NCI-H774 (cell line): ENCODE measurements around the gene PTPRD.

ENCODE experiments used
- DNase-seq: peaks from one replicate; lab custom pipeline; 2025; lab: John Stamatoyannopoulos, UW

PTPRD gene

GRCh38 chr9:8903077-8903476, 1709.7 kb downstream of the PTPRD start:
- DNase-seq, result no peak

GRCh38 chr9:8901146-8901545, 1711.7 kb downstream of the PTPRD start:
- no peak for DNase-seq

DNA sequence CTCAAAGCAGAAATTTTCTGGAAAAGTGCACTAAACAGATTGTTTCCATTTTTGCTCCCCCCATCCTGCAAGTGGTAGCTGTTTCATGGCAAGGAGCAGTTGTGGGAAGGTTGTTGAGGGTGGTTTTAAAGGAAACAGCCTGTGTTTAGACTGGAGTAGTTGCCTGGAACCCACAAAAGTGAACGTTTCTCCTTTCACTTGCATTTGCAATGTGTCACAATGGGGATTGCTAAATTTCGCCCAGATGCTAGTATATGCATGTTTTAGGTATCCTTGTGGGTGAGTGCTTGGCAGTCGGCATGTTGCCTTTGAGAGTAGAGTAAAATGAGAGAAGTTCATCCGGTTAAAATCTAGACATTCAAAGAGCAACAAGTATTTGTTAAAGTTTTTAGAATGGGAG, 1713.3 kb downstream of the PTPRD start:
- no peak for DNase-seq

DNA sequence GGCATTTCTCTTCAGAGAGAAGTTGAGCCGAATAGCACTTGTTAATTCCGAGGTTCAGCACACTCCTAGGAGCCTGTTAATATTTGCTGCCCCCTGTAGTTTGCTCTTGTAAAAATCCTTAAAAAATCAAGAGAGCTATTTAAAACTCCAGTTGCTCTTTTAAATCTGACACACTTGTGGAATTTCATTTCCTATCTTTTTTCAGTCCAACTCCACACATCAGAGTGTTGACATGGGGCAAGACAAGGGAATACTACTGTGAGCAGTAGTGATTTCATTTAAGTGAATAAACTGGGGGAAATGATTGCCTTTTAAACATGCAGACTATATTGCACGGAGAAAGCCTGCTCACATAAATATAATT, 1717.0 kb downstream of the PTPRD start:
- peak; percentile 68 for DNase-seq

DNA sequence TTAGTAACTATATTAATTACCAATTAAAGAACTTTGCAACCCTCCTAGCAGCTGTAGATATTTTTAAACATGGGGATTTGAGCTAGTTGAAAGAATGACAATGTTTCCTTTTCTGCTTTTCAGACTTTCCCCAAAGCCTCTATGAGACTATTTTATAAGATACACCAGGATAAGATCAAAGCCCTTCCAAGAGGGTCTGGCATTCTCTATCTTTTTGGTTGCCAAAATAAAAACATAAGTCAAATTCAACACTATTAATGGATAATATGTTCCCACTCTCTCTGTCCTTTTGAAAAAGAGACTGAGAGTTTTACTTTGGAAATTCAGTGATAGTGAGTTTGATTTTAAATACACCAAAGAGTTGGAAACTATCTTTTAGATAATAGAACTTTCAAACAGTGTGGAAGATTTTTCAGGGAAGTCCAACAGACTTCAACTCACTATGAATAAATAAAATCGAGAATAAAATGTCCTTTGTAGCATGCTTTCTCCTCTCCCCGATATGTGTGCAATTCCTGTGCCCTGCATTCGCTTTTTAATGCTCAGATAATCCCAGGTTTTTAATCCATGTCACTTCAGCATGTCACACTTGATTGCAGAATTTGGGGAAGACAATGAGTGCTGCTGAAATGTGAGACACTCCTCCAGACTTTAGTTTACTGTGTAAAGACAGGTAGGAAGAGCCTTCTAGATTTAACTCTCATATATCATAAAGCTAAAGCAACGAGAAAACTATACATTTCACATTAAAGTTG, 1717.5 kb downstream of the PTPRD start:
- no peak for DNase-seq

GRCh38 chr9:8890695-8891094, 1722.1 kb downstream of the PTPRD start:
- DNase-seq, result no peak

DNA sequence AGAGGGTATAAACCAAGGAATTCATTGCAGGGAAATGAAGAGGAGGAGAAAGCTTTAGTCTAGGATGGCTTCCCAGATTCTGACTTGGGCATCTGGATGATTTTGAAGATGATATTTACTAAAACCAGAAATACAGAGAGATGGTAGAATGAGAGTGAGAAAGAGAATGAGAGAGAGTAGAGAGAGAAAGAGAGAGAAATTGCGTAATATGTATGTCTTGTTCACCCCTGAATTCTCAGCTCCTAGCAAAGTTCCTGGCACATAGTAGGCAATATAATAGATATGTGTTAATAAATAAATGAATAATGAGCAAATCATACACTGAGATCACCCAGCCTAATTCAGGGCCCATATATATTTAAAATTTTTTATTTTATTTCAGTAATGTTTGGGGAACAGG, 1723.7 kb downstream of the PTPRD start:
- no peak for DNase-seq

DNA sequence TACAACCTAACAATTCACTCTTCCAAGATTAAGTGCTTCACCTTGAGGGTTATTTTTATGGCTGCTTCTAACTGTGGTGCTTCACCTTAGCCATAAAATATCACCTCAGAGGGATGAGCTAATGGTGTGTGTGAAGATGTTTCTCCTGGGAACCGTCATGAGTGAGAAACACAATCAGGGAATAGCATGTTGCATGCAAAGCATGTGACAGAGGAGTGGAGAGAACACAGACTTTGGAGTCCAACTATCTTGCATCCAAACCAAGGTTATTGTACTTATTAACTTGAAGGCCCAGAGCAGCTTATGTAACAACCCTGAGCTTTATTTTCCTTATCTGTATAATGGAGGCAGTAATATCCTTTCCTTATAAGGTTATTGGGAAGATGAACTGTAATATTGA, 1724.2 kb downstream of the PTPRD start:
- no peak for DNase-seq

- no peak for DNase-seq
Measured at GRCh38 chr9:8887369-8887768, 1725.4 kb downstream of the PTPRD start.

DNA sequence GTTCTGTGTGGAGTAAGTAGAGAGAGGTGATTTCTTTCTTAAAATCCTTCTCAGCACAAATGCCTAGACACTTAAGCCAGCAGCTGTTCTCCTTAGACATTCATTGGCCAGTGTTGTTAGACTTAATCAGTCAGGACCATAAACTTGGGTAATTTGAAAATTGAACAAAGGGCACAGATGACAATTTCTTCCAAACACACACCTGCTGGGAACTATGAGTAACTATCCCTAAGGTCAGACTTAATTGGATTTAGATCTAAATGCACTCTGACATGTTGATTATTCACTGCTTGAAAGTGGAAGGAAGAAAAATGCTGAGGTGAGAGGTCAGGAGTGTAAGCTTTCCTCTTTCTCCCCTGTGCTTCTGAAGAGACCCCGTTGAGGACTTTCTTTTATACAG, 1729.5 kb downstream of the PTPRD start:
- no peak for DNase-seq

GRCh38 chr9:8880060-8880459, 1732.7 kb downstream of the PTPRD start:
- no peak for DNase-seq

- DNase-seq, result no peak
Measured at GRCh38 chr9:8879284-8879683, 1733.5 kb downstream of the PTPRD start.

DNA sequence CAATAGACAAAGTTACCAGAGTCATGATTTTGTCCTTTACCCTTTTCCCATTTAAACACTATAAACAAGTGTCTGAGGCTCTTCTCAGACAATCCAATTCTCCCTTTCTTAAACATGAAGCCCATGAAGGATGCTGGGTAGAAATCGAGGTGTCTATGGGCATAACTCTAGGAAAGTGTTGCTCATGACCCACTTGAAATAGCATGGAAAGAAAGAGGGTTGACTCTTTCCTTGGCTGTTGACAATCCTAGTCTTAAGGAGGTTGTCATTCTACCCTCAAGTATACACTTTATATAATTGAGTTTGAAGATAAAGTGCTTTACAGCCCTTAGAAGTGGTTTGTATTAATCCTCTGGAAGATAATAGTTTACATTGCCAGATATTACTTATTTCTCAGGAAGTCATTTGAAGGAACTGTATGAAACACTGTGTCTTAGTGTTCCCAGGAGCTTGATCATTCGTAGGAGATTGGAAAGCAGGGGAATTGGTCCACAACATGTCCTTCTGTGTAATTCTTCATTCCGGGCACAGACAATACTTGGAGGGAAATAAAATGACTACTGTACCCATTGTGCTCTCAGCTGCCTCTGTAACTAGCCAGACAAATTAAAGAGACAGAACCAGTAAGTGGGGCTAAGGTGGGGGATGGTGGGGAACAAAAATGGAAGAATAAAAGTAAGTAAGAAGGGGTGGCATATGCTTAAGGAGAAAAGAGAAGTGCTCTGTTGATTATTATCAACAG, 1734.9 kb downstream of the PTPRD start:
- DNase-seq, result no peak

DNA sequence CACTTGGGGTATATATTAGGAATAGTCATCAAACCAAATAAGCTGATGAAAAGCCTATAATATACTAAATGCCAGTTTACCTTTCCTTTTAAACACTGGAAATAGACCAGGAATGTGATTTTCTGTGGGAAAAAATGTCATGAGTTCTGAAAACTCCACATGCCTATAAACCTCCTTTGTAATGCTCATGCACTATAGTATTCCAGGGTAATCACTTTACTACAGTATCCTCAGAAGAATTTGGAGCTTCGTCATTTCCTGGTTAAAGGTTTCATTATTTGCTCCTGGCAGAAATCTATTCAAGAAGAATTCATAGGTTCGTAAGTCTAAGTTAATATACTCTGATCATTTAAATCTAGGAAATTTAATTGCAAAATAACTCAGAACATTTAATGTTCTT, 1736.5 kb downstream of the PTPRD start:
- DNase-seq, result no peak

DNA sequence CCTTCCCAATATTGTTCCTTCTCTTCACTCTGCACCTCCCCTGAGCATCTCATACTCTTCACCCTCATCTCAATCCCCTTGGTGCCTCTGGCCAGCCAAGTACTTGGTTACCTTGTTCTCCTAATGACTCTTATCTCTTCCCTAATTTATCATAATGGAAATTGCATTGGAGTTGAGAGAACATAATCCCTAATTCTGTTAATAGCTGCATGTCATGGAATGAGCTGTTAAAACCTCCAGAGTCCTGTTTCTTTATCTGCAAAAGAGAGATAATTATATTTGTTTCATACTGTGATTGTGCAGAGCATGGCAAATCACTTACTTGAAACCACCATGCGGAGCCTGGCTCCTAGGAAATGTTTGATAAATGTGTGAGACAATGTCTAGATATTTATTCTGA, 1738.3 kb downstream of the PTPRD start:
- DNase-seq, result no peak

GRCh38 chr9:8872802-8873201, 1740.0 kb downstream of the PTPRD start:
- DNase-seq, result no peak

DNA sequence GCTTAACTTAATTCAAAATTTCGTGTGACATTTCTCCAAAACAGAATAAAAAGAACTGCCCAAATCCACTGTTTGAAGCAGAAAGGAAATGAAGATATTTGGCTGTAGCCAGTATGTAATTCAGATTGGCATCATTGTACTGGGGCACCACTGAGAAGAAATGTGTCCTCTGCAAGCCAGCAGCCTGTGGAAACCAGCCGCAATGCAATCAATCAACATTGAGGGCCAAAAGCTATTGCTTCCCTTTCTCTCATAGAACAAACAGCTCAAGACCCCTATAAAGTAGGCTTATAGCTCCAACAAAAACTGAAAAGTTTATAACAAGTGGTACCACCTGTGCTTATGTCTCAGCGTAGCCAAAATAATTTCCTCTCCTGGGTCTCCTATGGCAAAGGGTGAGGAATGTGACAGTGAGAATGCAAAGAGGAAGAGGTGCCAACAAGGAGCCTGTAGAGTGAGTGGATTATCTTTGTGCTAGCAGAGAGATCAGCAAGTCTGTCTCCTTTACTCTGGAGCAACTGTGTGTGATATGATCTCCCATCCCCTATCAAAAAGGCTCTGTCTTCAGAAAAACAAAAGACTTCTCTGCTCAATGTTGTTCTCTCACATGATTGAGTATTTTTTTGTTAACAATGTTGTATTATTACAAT, 1740.9 kb downstream of the PTPRD start:
- DNase-seq, result no peak

GRCh38 chr9:8871396-8871795, 1741.4 kb downstream of the PTPRD start:
- DNase-seq, result no peak

DNA sequence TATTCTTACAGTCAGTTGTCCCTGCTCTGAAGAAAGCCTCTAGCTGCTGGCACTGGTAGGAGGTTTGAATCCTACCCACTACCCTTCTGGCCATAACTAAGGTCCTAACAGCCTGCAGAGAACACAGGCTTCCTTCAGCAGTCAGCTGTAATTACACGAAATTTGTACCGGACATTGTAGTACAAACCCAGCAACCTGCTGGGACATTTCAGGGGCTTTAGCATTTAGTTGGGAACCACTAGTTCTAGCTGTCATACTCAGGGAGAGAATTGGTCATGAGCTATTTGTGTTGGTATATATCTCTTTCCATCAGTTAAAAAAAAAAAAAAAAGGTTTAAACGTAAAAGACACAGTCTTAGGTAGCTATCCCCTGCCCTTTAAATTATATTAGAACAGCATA, 1743.0 kb downstream of the PTPRD start:
- no peak for DNase-seq

DNA sequence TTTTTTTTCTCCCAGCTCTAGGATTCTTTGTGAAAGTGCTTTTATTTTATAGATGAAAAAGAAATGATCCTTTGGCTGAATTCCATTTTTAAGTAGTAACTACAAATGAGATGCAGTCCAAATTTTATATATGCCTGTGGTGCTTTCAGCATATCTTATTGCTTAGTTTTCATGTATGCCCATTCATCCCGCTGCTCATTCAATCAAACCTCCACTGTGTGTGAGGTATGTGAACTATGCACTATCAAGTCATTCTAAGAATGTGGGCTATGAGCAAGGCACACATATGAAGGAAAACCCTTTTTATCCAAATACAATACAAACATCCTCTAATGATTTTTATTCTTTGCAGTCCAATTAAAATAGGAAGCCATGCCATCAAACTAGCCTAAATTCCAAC, 1744.2 kb downstream of the PTPRD start:
- no peak for DNase-seq

DNA sequence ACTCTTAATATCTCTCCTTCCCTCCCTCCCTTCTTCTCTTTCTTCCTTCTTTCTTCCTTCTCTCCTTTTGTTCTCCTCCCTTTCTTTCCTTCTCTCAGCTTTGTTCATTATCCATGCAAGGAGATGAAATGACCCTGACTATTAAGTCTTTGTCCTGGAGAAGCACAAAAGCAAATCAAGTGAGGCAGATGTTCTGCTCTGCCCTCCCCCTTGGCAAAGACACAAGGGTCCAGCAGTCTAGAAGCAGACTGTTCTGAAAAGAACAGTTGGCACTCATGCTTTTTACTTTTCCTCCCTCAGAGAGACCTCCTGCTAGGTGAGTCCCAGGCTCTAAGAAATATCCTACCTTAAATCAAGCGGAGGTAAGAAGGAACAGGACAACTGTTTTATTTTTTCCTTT, 1745.7 kb downstream of the PTPRD start:
- no peak for DNase-seq

- no peak for DNase-seq
Measured at GRCh38 chr9:8864545-8864896, 1748.3 kb downstream of the PTPRD start.

- DNase-seq, result no peak
Measured at GRCh38 chr9:8863886-8864544, 1748.8 kb downstream of the PTPRD start.
